ENCODE data around the gene CFAP77.
A peak's percentile ranks its signal among the peaks of the same experiment; 100 is the strongest.

The CFAP77 gene

GRCh38 chr9:132441404-132441803, 31.4 kb downstream of the CFAP77 start:
- no peaks in the 10 kb centered on the region for H3K27me3 ChIP-seq (ENCODE audit: insufficient read depth, low read length, poor library complexity)
- DNase-seq, result no peak
- H3K79me1 ChIP-seq (ENCODE audit: low read length), result no peaks in the 10 kb centered on the region
- no peak overlapping the region for H3K4me3 ChIP-seq (ENCODE audit: low read length)
- no peaks in the 10 kb centered on the region for H3K36me3 ChIP-seq (ENCODE audit: control insufficient read depth, insufficient read depth, low read length)
- no peak overlapping the region for H4K5ac ChIP-seq (ENCODE audit: low read length)
- no peak overlapping the region for H3K18ac ChIP-seq (ENCODE audit: low read length)
- H3K79me2 ChIP-seq (ENCODE audit: control insufficient read depth, insufficient read depth, low read length), result no peaks in the 10 kb centered on the region
- no peak overlapping the region for H2BK120ac ChIP-seq (ENCODE audit: low read depth, low read length)
- H3K4me2 ChIP-seq (ENCODE audit: low read length), result no peak overlapping the region
- no peak overlapping the region for H2BK15ac ChIP-seq (replicated peaks; ENCODE audit: low read depth)
- no peak overlapping the region for H3K27ac ChIP-seq (ENCODE audit: low read depth, low read length)
- H3K23ac ChIP-seq (ENCODE audit: low read length), result no peak overlapping the region
- no peak overlapping the region for H2BK5ac ChIP-seq (ENCODE audit: low read length)
- no peak overlapping the region for H3K4ac ChIP-seq (ENCODE audit: low read depth, low read length)
- H3K56ac ChIP-seq (ENCODE audit: low read length), result no peak overlapping the region
- no peak overlapping the region for H4K8ac ChIP-seq (ENCODE audit: low read depth, low read length)
- no peak overlapping the region for H3K9ac ChIP-seq (ENCODE audit: low read length)
- H3K4me1 ChIP-seq (ENCODE audit: control insufficient read depth, low read depth, low read length), result no peaks in the 10 kb centered on the region
- no peak overlapping the region for H2AK5ac ChIP-seq (ENCODE audit: low read length)
- no CpG with 5 or more reads among the region's 10 CpGs for WGBS (ENCODE audit: extremely low coverage, insufficient coverage, low lambda C conversion rate)

- no peaks in the 10 kb centered on the region for H3K27me3 ChIP-seq (ENCODE audit: insufficient read depth, low read length, poor library complexity)
- H2BK120ac ChIP-seq (ENCODE audit: low read depth, low read length), result no peak overlapping the region
- no peaks in the 10 kb centered on the region for H3K4me1 ChIP-seq (ENCODE audit: control insufficient read depth, low read depth, low read length)
- no peaks in the 10 kb centered on the region for H3K79me2 ChIP-seq (ENCODE audit: control insufficient read depth, insufficient read depth, low read length)
- DNase-seq, result no peak
- H3K23ac ChIP-seq (ENCODE audit: low read length), result no peak overlapping the region
- no peak overlapping the region for H3K4me3 ChIP-seq (ENCODE audit: low read length)
- H2BK5ac ChIP-seq (ENCODE audit: low read length), result no peak overlapping the region
- no peak overlapping the region for H4K5ac ChIP-seq (ENCODE audit: low read length)
- H4K8ac ChIP-seq (ENCODE audit: low read depth, low read length), result no peak overlapping the region
- no peak overlapping the region for H3K4ac ChIP-seq (ENCODE audit: low read depth, low read length)
- H2BK15ac ChIP-seq (replicated peaks; ENCODE audit: low read depth), result no peak overlapping the region
- no peak overlapping the region for H3K56ac ChIP-seq (ENCODE audit: low read length)
- no CpG with 5 or more reads among the region's 10 CpGs for WGBS (ENCODE audit: extremely low coverage, insufficient coverage, low lambda C conversion rate)
- no peak overlapping the region for H3K4me2 ChIP-seq (ENCODE audit: low read length)
- no peak overlapping the region for H2AK5ac ChIP-seq (ENCODE audit: low read length)
- H3K36me3 ChIP-seq (ENCODE audit: control insufficient read depth, insufficient read depth, low read length), result no peaks in the 10 kb centered on the region
- no peak overlapping the region for H3K9ac ChIP-seq (ENCODE audit: low read length)
- no peak overlapping the region for H3K18ac ChIP-seq (ENCODE audit: low read length)
- H3K79me1 ChIP-seq (ENCODE audit: low read length), result no peaks in the 10 kb centered on the region
- H3K27ac ChIP-seq (ENCODE audit: low read depth, low read length), result no peak overlapping the region
These were observed 34.1 kb downstream of the CFAP77 start for GRCh38 chr9:132443951-132444607.

- no peak overlapping the region for H3K56ac ChIP-seq (ENCODE audit: low read length)
- no peak overlapping the region for H3K23ac ChIP-seq (ENCODE audit: low read length)
- H4K5ac ChIP-seq (ENCODE audit: low read length), result no peak overlapping the region
- no peak overlapping the region for H3K9ac ChIP-seq (ENCODE audit: low read length)
- no peaks in the 10 kb centered on the region for H3K79me2 ChIP-seq (ENCODE audit: control insufficient read depth, insufficient read depth, low read length)
- no peak overlapping the region for H3K4me3 ChIP-seq (ENCODE audit: low read length)
- no peaks in the 10 kb centered on the region for H3K36me3 ChIP-seq (ENCODE audit: control insufficient read depth, insufficient read depth, low read length)
- no peak overlapping the region for H2BK15ac ChIP-seq (replicated peaks; ENCODE audit: low read depth)
- no peak overlapping the region for H3K18ac ChIP-seq (ENCODE audit: low read length)
- no peak overlapping the region for H2AK5ac ChIP-seq (ENCODE audit: low read length)
- no peak for DNase-seq
- H3K79me1 ChIP-seq (ENCODE audit: low read length), result no peaks in the 10 kb centered on the region
- no peak overlapping the region for H2BK120ac ChIP-seq (ENCODE audit: low read depth, low read length)
- no peak overlapping the region for H3K4me2 ChIP-seq (ENCODE audit: low read length)
- H3K27ac ChIP-seq (ENCODE audit: low read depth, low read length), result no peak overlapping the region
- no peaks in the 10 kb centered on the region for H3K27me3 ChIP-seq (ENCODE audit: insufficient read depth, low read length, poor library complexity)
- H3K4me1 ChIP-seq (ENCODE audit: control insufficient read depth, low read depth, low read length), result no peaks in the 10 kb centered on the region
- H3K4ac ChIP-seq (ENCODE audit: low read depth, low read length), result no peak overlapping the region
- no peak overlapping the region for H4K8ac ChIP-seq (ENCODE audit: low read depth, low read length)
- WGBS (ENCODE audit: extremely low coverage, insufficient coverage, low lambda C conversion rate), result no CpG with 5 or more reads among the region's 3 CpGs
- H2BK5ac ChIP-seq (ENCODE audit: low read length), result no peak overlapping the region
These were observed 36.9 kb downstream of the CFAP77 start for GRCh38 chr9:132446887-132447286.

- H3K23ac ChIP-seq (ENCODE audit: low read length), result no peak overlapping the region
- H2BK15ac ChIP-seq (replicated peaks; ENCODE audit: low read depth), result no peak overlapping the region
- no peak overlapping the region for H2BK5ac ChIP-seq (ENCODE audit: low read length)
- H3K4me2 ChIP-seq (ENCODE audit: low read length), result no peak overlapping the region
- peak; percentile 71 for DNase-seq
- no peak overlapping the region for H3K56ac ChIP-seq (ENCODE audit: low read length)
- no peak overlapping the region for H4K5ac ChIP-seq (ENCODE audit: low read length)
- no peak overlapping the region for H3K4ac ChIP-seq (ENCODE audit: low read depth, low read length)
- no peak overlapping the region for H4K8ac ChIP-seq (ENCODE audit: low read depth, low read length)
- no peak overlapping the region for H3K9ac ChIP-seq (ENCODE audit: low read length)
- no peak overlapping the region for H3K4me3 ChIP-seq (ENCODE audit: low read length)
- no CpG with 5 or more reads among the region's 20 CpGs for WGBS (ENCODE audit: extremely low coverage, insufficient coverage, low lambda C conversion rate)
- H3K27me3 ChIP-seq (ENCODE audit: insufficient read depth, low read length, poor library complexity), result no peaks in the 10 kb centered on the region
- H2AK5ac ChIP-seq (ENCODE audit: low read length), result no peak overlapping the region
- H3K36me3 ChIP-seq (ENCODE audit: control insufficient read depth, insufficient read depth, low read length), result no peaks in the 10 kb centered on the region
- no peaks in the 10 kb centered on the region for H3K79me1 ChIP-seq (ENCODE audit: low read length)
- H2BK120ac ChIP-seq (ENCODE audit: low read depth, low read length), result no peak overlapping the region
- no peak overlapping the region for H3K27ac ChIP-seq (ENCODE audit: low read depth, low read length)
- no peak overlapping the region for H3K18ac ChIP-seq (ENCODE audit: low read length)
- no peaks in the 10 kb centered on the region for H3K79me2 ChIP-seq (ENCODE audit: control insufficient read depth, insufficient read depth, low read length)
- no peaks in the 10 kb centered on the region for H3K4me1 ChIP-seq (ENCODE audit: control insufficient read depth, low read depth, low read length)
These were observed 37.3 kb downstream of the CFAP77 start for GRCh38 chr9:132447346-132447745.

DNA sequence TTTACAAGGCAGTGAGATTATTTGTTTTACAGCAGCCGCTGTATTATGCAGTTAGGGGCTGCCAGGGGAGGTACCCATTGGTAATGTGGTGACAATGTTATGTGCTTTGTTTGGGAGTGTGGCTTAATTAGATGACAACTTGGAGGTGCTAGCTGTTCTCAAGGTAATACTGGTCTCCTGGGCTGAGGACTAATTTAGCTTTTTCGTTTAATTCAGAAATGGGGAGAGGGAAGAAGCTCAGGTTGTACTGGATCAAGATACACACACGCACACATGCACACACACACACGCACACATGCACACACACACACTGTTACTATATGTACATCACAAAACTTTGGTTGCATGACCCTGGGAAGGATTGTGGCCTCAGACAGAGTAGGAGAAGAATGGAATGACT, 37.9 kb downstream of the CFAP77 start:
- Histone ChIP-seq H3K4me3 (ENCODE audit: low read length) (no peak overlapping the region), H3K4ac (ENCODE audit: low read depth, low read length) (no peak overlapping the region), H4K8ac (ENCODE audit: low read depth, low read length) (no peak overlapping the region), H3K79me2 (ENCODE audit: control insufficient read depth, insufficient read depth, low read length) (no peaks in the 10 kb centered on the region), H3K27me3 (ENCODE audit: insufficient read depth, low read length, poor library complexity) (no peaks in the 10 kb centered on the region), H2BK15ac (replicated peaks; ENCODE audit: low read depth) (no peak overlapping the region), H3K36me3 (ENCODE audit: control insufficient read depth, insufficient read depth, low read length) (no peaks in the 10 kb centered on the region), H3K79me1 (ENCODE audit: low read length) (no peaks in the 10 kb centered on the region), H3K18ac (ENCODE audit: low read length) (no peak overlapping the region), H3K9ac (ENCODE audit: low read length) (no peak overlapping the region), H3K27ac (ENCODE audit: low read depth, low read length) (no peak overlapping the region), H2BK120ac (ENCODE audit: low read depth, low read length) (no peak overlapping the region), H2AK5ac (ENCODE audit: low read length) (no peak overlapping the region), H3K23ac (ENCODE audit: low read length) (no peak overlapping the region), H4K5ac (ENCODE audit: low read length) (no peak overlapping the region), H3K56ac (ENCODE audit: low read length) (no peak overlapping the region), H2BK5ac (ENCODE audit: low read length) (no peak overlapping the region), H3K4me1 (ENCODE audit: control insufficient read depth, low read depth, low read length) (no peaks in the 10 kb centered on the region), H3K4me2 (ENCODE audit: low read length) (no peak overlapping the region)
- no peak for DNase-seq
- no CpG with 5 or more reads among the region's 4 CpGs for WGBS (ENCODE audit: extremely low coverage, insufficient coverage, low lambda C conversion rate)

GRCh38 chr9:132451276-132451675, 41.3 kb downstream of the CFAP77 start:
- no peak overlapping the region for H3K4me3 ChIP-seq (ENCODE audit: low read length)
- no peak overlapping the region for H4K8ac ChIP-seq (ENCODE audit: low read depth, low read length)
- no peaks in the 10 kb centered on the region for H3K27me3 ChIP-seq (ENCODE audit: insufficient read depth, low read length, poor library complexity)
- WGBS (ENCODE audit: extremely low coverage, insufficient coverage, low lambda C conversion rate), result no CpG with 5 or more reads among the region's 10 CpGs
- no peak overlapping the region for H2BK5ac ChIP-seq (ENCODE audit: low read length)
- H2BK120ac ChIP-seq (ENCODE audit: low read depth, low read length), result no peak overlapping the region
- no peak overlapping the region for H4K5ac ChIP-seq (ENCODE audit: low read length)
- no peak overlapping the region for H3K9ac ChIP-seq (ENCODE audit: low read length)
- H3K79me2 ChIP-seq (ENCODE audit: control insufficient read depth, insufficient read depth, low read length), result no peaks in the 10 kb centered on the region
- H3K18ac ChIP-seq (ENCODE audit: low read length), result no peak overlapping the region
- H3K4me2 ChIP-seq (ENCODE audit: low read length), result no peak overlapping the region
- H2AK5ac ChIP-seq (ENCODE audit: low read length), result no peak overlapping the region
- no peak for DNase-seq
- no peaks in the 10 kb centered on the region for H3K4me1 ChIP-seq (ENCODE audit: control insufficient read depth, low read depth, low read length)
- no peak overlapping the region for H3K56ac ChIP-seq (ENCODE audit: low read length)
- no peak overlapping the region for H3K4ac ChIP-seq (ENCODE audit: low read depth, low read length)
- no peaks in the 10 kb centered on the region for H3K36me3 ChIP-seq (ENCODE audit: control insufficient read depth, insufficient read depth, low read length)
- no peak overlapping the region for H3K27ac ChIP-seq (ENCODE audit: low read depth, low read length)
- no peak overlapping the region for H3K23ac ChIP-seq (ENCODE audit: low read length)
- H2BK15ac ChIP-seq (replicated peaks; ENCODE audit: low read depth), result no peak overlapping the region
- no peaks in the 10 kb centered on the region for H3K79me1 ChIP-seq (ENCODE audit: low read length)
